ENCODE data around the gene ASCL2.
"Not testable (repeated sequence)": the region's sequence is repeated elsewhere in the genome, so short reads cannot be mapped to it uniquely, and the experiment has no call there.

Gene ASCL2

DNA sequence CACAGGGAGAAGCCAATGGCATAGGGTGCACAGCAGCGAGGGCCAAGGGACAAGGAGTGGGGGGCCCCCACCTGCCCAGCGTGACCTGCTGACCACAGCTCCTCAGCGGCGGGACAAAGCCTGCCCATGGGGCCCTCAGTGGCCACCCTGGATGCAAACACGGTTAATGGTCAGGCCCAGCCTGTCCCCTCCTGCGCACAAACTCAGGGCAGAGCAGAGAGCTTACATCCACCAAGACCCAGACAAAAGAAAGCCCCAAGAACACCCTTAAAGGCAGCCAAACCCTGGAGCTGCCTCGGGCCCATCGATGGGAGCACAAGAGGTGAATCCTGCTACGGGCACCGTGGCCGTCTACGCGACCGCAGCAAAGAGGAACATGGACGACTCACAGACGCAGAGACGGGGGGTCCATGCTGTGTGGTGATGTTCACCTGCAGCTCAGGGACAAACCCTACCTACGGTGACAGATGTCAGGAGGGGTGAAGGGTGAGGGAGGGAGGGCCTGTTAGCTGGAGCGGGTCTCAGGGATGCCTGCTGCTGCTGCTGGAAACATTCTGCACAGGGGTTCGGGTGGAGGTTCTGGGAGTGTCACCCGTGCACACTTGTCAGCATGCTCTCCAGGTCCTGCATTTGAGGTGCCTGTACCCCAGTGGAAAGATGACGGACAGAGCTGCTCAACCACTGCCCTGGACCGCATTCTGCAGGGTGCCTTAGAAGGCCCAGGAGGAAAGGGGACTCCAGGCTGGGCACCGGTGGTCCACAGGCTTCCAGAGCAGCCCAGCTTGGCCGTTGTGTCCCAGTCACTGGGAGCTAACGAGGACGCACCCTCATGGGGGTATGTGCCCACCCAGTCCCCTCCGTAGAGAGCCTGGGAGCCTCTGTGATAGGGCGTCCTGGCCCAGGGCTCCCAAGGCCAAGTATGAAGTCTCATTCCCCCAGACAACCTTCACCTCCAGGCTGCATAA is 11.6 kb downstream of the ASCL2 start:
- no peak for DNase-seq

DNA sequence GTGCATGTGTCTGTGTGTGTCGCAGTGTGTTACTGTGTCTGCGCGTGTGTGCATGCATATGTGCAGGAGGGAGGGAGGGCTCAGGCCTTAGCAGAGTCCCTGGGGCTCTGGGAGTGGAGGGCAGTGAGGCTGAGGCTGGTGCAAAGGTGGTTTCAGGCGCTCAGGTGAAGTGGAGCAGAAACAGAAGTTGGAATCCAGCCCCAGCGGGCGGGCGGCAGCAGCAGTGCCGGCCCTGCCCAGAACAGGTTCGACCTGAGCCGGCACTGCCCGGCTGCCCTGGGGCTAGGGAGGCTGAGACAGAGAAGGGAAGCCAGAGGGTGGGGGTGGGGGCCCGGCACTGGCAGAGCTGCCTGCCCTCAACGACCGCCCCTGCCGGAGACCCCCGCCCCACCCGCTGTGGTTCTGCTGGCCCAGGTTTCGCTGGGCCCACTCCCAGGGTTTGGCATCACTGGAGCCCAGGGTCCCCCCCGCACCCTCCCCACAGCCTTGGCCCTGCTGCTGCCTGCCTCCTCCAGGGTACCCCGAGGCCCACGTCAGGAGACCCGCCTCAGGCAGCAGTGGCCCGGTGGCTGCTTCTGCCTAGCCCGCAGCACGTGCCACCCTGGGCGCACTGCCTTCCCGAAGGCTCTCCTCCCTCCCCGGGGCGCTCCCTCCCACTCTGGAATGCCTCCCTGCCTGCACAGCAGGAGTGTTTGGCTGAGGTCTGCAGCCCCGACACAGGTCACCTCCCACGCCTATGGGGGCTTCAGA is 13.3 kb downstream of the ASCL2 start:
- DNase-seq: no peak

DNA sequence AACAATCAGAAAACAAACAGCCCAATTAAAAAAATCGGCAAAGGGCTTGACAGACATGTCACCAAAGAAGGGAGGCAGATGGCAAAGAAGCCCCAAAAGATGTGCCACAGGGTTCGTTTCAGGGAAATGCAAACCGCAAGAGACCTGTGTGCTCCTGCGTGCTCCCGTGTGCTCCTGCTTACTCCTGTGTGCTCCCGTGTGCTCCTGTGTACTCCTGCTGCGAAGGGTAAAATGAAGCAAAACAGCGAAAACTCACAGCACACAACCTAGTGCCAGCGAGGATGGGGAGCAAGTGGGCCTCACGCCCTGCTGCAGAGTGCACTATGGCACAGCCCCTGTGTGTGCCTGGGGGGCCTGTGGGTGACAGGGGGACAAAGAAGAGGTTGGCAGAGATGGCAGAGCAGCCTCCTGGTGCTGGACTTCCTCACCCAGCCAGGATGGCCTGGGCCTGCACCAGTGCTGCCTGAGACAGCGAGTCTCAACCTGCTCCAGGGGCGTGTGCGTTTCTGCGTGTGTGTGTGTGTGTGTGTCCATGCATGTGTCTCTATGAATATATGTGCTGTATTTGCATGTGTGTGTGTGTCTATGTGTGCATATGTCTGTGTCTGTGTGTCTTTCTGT is 14.0 kb downstream of the ASCL2 start:
- no peak for DNase-seq

DNA sequence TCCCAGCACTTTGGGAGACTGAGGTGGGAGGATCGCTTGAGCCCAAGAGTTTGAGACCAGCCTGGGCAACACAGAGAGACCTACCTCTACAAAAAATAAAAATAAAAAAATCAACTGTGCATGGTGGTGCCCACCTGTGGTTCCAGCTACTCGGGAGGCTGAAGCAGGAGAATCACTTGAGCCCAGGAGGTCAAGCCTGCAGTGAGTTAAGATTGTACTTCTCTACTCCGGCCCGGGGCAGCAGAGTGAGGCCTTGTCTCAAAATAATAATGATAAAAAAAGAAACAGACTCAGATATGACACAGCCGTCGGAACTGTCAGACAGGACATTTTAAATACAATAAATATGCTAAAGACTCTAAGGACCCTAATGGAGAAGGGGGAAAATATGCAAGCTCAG is 18.4 kb downstream of the ASCL2 start:
- DNase-seq: no peak

DNA sequence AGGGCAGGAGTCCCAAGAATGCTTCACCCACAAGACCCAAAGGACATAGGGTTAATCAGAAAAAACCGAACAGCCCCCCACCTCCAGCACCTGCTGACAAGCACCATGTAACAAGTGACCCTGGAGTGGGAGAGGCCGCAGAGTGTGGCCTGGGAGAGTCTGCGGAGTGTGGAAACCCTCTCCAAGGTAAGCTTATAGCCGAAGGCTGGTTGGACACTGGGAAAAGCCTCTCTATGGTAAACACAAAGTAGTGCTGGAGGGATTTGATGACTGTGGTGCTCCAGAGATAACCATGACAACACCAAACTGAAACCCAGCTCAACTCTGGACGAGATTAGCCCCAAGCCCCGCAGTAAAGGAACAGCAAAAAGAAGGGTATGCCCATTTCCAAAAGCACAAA is 19.2 kb downstream of the ASCL2 start:
- DNase-seq: no peak

DNA sequence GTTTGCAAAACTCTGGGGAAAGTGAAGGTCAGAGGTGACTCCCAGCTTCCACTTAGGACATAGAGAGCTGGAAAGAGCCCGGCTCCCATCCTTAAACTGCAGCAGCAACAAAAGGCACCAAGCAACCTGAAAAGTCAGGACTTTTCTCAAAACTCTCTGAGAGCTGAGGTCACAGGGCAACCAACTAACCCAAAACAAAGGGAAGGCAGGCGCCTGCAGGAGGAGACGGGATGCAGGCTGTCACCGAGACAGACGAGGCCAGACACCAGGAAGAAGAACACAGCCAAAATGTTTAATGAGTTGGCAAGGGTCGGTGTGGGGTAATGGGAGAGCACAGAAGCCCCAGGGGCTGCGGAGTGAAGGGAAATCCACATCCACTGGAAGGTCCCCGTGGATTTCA is 19.9 kb downstream of the ASCL2 start:
- no peak for DNase-seq

DNA sequence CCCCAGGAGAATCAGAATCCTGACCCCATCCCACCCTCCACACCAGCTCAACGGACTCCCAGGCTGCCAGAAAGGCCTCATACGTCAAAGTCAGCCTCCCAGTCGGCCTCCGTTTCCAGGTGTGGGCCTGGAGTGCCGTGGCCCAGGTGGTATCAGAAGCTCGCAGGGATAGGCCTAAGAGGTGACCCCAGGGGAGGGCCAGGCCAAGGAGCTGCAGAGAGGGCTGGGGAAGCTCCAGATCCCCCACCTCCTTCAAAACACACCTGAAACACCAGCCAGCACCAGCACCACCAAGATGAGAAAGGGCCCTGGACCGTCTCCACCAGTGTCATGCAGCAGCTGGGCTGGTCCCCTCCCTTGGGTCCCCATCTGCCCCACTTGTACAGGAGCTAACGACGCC is 20.3 kb downstream of the ASCL2 start:
- no peak for DNase-seq

DNA sequence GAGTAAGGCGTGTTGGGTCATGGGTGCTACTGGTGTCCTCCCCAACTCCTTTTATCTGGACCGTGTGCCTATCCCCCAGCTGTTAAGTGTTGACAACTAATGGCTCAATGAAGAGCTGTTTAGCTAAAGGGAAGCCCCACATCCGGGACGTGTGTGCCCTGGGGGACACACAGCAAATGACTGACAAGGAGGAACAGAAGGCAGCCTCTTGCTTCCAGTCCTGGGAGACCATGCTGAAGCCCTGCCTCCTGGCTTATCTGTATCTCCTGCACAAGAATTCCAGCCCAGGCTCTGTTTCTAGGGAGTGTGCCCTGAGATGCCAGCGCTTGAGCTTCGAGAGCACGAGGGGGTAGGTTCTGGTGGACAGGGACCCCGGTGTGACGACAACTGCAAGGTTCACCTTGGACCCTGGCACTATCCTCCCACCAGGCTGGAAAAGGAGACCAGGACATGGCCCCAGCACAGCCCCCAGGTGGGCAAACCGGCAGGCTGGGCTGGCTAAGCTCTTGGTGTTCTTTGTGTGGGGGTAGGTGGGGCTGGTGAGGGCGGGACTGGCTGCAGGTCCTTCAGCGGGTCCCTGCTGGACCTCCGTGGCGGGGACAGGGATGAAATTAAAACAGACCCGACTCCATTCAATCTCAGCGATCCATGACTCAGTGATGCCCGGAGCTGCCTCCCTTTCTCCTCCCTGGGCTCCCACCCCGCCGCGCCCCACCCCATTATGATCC is 21.0 kb downstream of the ASCL2 start:
- DNase-seq: no peak

DNA sequence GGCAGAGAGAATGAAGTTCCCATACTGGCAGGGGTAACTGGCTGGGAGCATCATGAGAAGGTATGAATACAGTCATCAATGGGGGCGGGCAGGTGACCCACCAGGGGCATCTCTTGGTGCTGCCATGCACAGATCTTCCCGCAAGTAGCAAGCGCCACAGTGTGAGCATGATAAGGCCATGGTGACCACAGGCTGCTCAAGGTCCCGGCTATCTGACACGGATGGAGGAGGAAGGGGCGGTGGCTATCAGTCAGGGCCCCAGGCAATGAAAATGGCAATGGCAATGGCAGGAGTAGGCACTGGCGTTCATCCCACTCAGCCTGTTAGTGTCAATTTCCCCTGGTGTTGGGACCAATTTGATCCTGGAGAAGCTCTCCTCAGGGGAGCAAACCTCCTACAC is 21.6 kb downstream of the ASCL2 start:
- DNase-seq: no peak

DNA sequence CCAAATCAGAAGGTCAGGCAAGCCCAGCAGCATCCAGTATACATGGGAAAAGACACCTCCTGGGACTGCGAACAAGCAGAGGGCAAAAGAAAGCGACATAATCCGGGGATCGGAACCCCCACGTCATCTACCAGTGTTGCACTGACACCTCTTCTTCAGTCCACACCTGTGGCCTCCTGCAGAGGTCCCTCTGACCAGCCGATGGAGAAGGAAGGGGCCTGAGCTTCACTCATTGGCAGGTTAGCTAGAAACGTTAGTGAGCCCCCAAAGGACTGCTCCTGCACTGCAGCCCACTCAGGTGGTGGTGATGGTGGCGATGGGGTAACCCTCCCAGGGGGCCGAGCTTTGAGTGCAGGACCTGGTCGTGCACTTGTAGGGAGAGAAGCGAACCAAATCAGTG is 22.1 kb downstream of the ASCL2 start:
- DNase-seq: no peak

DNA sequence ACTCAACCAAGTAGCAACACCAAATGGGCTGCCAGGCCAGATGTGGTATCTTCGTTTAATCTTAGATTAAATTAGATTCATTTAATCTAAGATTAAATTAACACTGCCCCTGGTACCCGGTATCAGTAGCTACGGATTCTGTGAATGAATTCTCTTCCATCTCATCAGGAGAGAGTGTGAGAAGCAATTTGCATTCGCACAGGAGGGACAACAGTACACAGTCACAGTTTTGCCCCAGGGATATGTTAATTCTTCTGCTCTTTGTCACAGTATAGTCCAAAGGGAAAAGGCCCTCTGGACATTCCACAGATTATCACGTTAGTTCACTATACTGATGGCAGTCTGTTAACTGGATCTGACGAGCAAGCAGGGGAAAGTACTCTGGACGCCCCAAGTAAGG is 22.9 kb downstream of the ASCL2 start:
- DNase-seq: no peak

DNA sequence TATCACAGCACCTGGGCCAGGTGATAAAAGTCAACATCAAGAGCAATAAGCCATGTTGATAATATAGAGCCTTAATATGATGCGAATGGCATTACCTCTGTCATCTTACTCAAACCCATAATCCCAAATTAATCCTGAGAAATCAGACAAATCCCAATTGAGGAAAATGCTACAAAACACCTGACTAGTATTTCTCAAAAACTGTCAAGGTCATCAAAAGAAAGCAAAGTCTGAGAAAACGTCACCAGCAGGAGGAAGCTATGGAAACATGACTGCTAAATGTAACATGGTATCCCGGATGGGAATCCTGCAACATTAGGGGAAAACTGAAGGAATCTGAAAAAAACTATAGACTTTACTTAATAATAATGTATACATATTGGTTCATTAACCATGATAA is 29.6 kb downstream of the ASCL2 start:
- DNase-seq: no peak

DNA sequence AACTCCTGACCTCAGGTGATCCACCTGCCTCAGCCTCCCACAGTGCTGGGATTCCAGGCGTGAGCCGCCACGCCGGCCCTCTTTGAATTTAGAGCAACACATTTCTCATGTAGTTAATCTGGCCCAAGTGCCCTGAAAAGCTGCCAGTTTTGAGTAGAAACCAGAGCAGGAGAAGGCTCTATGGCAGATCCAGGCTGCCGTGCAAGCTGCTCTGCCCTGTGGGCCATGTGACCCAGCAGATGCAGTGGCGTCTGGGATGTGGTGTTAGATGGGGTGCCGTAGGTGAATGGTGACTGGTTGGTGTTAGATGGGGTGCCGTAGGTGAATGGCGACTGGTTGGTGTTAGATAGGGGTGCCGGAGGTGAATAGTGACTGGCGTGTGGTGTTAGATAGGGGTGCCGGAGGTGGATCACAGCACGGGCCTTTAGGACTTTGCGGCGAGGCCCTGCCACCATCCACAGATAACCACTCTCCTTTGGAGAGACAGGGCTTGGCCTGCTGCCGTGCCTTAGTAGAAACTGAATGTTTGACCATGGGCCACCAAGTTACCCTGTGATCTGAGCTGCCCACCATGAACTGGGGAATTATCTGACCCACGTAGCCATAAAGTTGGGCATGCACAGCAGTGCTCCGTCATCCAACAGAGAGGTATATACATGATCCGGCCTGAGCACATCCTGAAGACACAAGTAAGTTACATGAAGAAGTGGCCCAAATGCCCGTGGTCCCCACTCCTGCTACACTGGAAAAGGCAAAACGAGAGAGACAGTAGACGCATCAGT is 32.7 kb downstream of the ASCL2 start:
- no peak for DNase-seq

DNA sequence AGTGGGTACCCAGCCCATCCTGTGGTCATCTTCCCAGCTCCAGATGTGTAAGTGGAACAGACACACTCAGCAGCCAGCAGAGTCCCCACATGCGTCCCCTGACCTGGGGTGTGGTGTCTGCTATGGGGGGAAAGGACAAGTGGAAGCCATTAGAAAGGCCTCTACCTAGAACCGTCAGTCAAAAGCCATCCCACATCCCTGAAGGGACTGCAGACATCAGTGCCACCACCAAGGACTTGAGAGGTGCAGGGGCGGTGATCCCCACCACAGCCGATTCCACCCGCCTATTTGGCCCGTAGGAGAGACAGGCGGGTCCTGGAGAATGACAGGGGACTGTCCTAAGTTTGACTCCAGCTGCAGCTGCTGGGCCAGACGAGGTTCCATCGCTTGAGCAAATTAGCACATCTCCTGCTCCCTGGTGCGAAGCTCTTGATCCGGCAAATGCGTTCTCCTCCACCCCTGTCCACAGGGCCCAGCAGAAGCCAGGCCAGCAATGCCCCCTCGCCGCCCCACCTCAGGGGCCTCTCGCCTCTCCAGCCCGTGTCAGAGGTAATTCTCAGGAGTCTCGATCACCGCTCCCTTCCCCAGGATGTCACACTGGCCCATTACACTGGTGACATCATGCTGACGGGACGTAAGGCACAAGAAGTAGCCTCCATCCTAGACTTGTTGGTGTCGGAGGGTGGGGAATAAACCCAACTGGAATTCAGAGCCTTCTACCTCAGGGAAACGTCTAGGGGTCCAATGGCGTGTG is 33.8 kb downstream of the ASCL2 start:
- DNase-seq: not testable (repeated sequence)

DNA sequence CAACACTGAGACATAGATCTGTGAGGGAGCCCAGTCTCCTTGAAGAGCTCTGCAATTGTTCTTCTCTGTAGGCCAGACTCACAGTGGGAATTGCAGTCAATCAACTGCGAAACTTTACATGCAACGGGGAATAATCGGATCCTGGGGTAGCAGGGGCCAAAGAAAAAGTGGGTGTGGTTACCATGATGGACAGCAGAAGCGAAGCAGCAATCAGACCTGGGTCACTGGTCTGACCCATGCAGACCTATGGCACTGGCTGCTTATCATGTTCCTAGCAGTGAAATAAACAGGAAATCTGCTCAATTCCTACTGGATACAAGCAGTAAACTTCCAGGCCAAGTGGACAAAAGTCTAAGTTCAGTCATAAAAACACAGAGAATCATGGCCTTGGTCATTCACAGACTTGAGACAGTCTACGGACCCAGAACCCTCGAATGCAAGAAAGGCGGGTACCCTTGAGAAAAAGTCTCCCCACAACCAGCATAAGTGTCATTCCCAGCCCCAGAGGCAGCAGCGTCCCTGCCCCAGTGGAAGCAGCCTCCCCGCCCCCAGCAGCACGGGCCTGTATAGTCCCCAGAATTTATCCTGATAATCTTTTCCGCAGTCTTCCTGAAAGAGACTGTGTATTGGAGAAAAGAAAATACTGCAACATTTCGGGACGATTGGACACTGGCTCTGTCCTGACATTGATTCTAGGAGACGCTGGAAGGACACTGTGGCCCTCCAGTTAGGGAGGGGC is 34.6 kb downstream of the ASCL2 start:
- no peak for DNase-seq

DNA sequence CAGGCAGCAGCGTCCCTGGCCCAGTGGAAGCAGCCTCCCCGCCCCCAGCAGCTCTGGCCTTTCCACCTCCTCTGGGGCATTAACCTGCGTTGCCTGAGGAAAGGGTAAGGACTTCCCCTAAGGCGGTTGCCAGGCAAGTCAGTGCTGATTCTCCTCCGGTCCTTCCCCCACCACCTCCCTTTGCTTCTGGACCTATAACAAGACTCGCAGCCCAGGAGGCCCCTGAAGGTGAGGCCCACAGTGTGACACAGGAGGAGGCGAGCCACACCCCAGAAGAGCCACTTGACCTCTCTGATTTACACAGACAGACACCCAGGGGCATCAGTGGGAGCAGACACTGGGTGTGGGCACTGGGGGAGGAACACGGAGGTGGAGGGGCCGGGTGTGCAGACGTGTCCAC is 35.4 kb downstream of the ASCL2 start:
- DNase-seq: no peak

DNA sequence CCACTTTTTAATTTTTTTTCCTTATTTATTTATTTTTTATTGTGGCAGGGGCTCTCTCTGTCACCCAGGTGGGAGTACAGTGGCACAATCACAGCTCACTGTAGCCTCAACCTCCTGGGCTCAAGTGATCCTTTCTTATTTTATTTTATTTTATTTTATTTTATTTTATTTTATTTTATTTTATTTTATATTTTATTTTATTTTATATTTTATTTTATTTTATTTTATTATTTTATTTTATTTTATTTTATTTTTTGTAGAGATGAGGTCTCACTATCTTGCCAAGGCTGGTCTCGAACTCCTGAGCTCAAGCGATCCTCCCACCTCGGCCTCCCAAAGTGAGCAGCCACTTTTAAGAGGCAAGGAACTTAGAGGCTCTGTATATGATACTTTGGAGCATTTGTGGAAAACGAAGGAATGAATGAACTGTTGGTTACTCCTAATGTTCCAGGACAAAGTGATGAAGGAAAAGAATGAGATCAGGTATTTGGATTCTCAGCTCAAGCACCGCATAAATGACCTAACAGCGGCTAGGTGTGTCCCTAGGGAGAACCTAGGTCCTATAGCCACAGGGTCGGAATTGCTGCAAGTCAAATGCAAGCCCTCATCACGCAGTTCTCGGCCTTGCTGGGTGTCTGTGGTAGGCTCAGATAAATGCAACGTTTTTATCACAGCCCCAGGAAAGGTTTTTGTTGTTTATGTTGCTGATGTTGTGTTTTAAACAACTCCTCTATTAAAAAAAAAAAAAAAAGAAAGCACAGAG is 36.5 kb downstream of the ASCL2 start:
- no peak for DNase-seq

DNA sequence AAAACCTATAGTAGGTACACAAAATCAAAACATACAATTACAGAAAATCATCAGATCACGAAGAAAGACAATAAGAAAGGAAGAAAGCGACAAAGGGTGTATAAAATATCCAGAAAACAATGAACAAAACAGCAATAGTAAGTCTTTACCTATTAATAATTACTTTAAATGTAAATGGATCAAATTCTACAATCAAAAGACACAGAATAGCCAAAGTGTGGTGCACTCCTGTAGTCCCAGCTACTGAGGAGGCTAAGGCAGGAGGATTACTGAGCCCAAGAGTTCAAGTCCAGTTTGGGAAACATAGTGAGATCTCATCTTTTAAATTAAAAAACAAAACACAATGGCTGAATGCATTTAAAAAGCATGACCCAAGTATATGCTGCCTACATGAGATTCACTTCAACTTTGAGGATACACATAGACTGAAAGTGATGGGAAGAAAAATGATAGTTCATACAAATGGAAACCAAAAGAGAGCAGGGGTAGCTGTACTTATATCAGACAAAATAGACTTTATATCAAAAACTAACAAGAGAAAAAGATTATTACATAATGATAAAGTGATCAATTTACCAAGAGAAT is 40.6 kb downstream of the ASCL2 start:
- DNase-seq: no peak

DNA sequence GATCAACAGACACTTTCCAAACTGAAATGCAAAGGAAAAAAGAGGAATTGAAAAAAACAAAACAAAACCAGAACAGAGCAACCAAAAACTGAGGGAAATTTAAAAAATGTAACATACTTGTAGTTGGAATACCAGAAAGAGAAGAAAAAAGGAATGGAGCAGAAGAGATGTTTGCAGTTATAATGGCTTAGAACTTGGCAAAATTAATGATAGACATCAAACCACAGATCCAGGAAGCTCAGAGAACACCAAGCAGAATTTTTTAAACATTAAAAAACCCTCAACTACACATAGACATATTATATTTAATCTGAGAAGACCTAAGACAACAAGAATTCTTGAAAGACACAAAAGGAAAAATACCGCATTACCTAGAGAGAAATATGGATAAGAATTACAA is 46.1 kb downstream of the ASCL2 start:
- DNase-seq: no peak

Data from NCI-H510A (cell line).